GM12872 (cell line): ENCODE measurements around the gene GDF10.

Source experiments
- CTCF ChIP-seq: IDR thresholded peaks from 3 replicates; pipeline ENCODE4 v1.5.1; 2011; ENCODE audit warnings: low read depth, mild to moderate bottlenecking, low read length, moderate library complexity; ENCODE audit not compliant: insufficient read depth

Gene GDF10

GRCh38 chr10:47350671-47351640, 51.0 kb downstream of the GDF10 start:
- TF ChIP-seq CTCF, result no peak

- TF ChIP-seq CTCF, result no peak
Observed at GRCh38 chr10:47351899-47352815, 52.2 kb downstream of the GDF10 start.

- TF ChIP-seq CTCF, result no peak
Observed at GRCh38 chr10:47353351-47353750, 53.4 kb downstream of the GDF10 start.

GRCh38 chr10:47354165-47354564, 54.2 kb downstream of the GDF10 start:
- no peak for TF ChIP-seq CTCF

- TF ChIP-seq CTCF, result no peak
Observed at GRCh38 chr10:47354900-47355299, 54.9 kb downstream of the GDF10 start.

- no peak for TF ChIP-seq CTCF
Observed at GRCh38 chr10:47356708-47357107, 56.7 kb downstream of the GDF10 start.

- no peak for TF ChIP-seq CTCF
Observed at GRCh38 chr10:47357131-47357582, 57.2 kb downstream of the GDF10 start.
